ENCODE measurements around the gene YAP1.

YAP1 gene

GRCh38 chr11:102109896-102110760 is at the start of gene YAP1:
Gene YAP1 (plus strand): TSS chr11:102110447. CDS start chr11:102110849, 402 bp downstream.
- peak; percentile 47 for DNase-seq

- no peak for DNase-seq
Observed at GRCh38 chr11:102061276-102061675, 49.0 kb upstream of the YAP1 start.

- no peak for DNase-seq
Observed at GRCh38 chr11:102062106-102062505, 48.1 kb upstream of the YAP1 start.

GRCh38 chr11:102064316-102064715 is 45.9 kb upstream of the YAP1 start:
- DNase-seq, result no peak

- DNase-seq, result no peak
Observed at GRCh38 chr11:102070766-102071165, 39.5 kb upstream of the YAP1 start.

- no peak for DNase-seq
Observed at GRCh38 chr11:102071497-102072472, 38.5 kb upstream of the YAP1 start.

GRCh38 chr11:102073253-102073652 is 37.0 kb upstream of the YAP1 start:
- no peak for DNase-seq

GRCh38 chr11:102079625-102080024 is 30.6 kb upstream of the YAP1 start:
- DNase-seq, result no peak

- DNase-seq, result no peak
Observed at GRCh38 chr11:102081313-102081712, 28.9 kb upstream of the YAP1 start.

- no peak for DNase-seq
Observed at GRCh38 chr11:102085864-102086551, 24.2 kb upstream of the YAP1 start.

GRCh38 chr11:102097186-102097585 is 13.1 kb upstream of the YAP1 start:
- no peak for DNase-seq

GRCh38 chr11:102099755-102100154 is 10.5 kb upstream of the YAP1 start:
- no peak for DNase-seq

- DNase-seq, result no peak
Observed at GRCh38 chr11:102108734-102109440, 1.4 kb upstream of the YAP1 start.

- no peak for DNase-seq
Observed at GRCh38 chr11:102110761-102111010, 439 bp downstream of the YAP1 start.

- DNase-seq, result no peak
Observed at GRCh38 chr11:102111011-102111786, 952 bp downstream of the YAP1 start.

GRCh38 chr11:102111787-102112508 is 1.7 kb downstream of the YAP1 start:
- no peak for DNase-seq

GRCh38 chr11:102112509-102112821 is 2.2 kb downstream of the YAP1 start:
- DNase-seq, result no peak

GRCh38 chr11:102114032-102114431 is 3.8 kb downstream of the YAP1 start:
- DNase-seq, result no peak

- DNase-seq, result no peak
Observed at GRCh38 chr11:102115557-102115956, 5.3 kb downstream of the YAP1 start.

- DNase-seq, result no peak
Observed at GRCh38 chr11:102116453-102117205, 6.4 kb downstream of the YAP1 start.

All from GOT3 (cell line).